GM18951 (cell line): Measurements from ENCODE around the gene SULT1A3.
"Not testable (repeated sequence)": the region's sequence is repeated elsewhere in the genome, so short reads cannot be mapped to it uniquely, and the experiment has no call there.

ENCODE experiments used
- POLR2A ChIP-seq: IDR thresholded peaks from 4 replicates; pipeline ENCODE4 v1.6.1; 2011; ENCODE audit warnings: mild to moderate bottlenecking; ENCODE audit not compliant: insufficient read length, insufficient read depth; ENCODE audit errors: extremely low read depth
- in situ Hi-C: fragments of 300-500 bp; cut with MboI; formaldehyde crosslinking; loops from one replicate; pipeline ENCODE4 v1.12.0; 2022; ENCODE audit warnings: low sequenced_read_pairs, mixed read lengths, inconsistent platforms; ENCODE audit not compliant: unreplicated experiment

The SULT1A3 gene

DNA sequence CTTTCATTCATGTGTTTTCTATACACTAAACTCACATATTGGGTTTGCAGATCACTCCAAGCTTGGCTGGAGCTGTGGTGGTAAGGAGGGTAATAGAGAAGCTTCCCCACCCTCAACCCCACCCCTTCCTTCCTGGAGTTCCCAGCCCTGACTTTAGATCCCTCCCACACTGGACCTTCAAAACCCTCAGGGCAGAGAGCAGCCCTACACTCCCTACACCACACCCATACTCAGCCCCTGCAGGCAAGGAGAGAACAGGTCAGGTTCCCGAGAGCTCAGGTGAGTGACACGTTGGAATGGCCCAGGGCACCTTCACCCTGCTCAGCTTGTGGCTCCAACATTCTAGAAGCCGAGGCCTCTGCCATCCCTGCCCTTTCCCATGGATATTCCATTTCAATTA, at the start of gene SULT1A3:
Gene SULT1A3 (plus strand): TSS at position 207 of the 400 bp plus-strand sequence. CDS start 1,474 bp downstream, outside the sequence.
- in situ Hi-C loops = not testable (repeated sequence)

- no peak for TF ChIP-seq POLR2A
Measured at GRCh38 chr16:30151091-30151490, 48.0 kb upstream of the SULT1A3 start.

GRCh38 chr16:30152517-30152916, 46.5 kb upstream of the SULT1A3 start:
- in situ Hi-C loops = no loop called here
- no peak for TF ChIP-seq POLR2A

More at GRCh38 chr16:30151091-30151490, 48.0 kb upstream of the SULT1A3 start:
- in situ Hi-C loops = no loop called here

- TF ChIP-seq POLR2A = no peak
- in situ Hi-C loops = no loop called here
Measured at GRCh38 chr16:30155188-30155587, 43.9 kb upstream of the SULT1A3 start.

GRCh38 chr16:30157214-30157613, 41.8 kb upstream of the SULT1A3 start:
- TF ChIP-seq POLR2A = no peak
- in situ Hi-C loops = no loop called here

DNA sequence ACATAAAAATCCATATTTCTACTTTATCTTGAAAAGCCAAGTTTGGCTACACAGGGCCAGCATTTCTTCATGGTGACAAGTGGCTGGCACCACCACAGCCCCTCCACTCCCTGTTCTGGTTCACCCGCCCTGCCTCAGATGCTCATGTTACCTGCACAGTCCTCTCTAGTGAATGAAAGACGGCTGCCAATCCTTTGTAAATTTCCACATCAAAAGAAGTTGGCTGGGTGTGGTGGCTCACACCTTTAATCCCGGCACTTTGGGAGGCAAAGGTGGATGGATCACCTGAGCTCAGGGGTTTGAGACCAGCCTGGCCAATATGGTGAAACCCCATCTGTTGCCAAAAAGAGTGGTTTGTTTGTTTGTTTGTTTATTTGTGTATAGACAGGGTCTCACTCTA, 35.5 kb upstream of the SULT1A3 start:
- in situ Hi-C loops = no loop called here
- no peak for TF ChIP-seq POLR2A

DNA sequence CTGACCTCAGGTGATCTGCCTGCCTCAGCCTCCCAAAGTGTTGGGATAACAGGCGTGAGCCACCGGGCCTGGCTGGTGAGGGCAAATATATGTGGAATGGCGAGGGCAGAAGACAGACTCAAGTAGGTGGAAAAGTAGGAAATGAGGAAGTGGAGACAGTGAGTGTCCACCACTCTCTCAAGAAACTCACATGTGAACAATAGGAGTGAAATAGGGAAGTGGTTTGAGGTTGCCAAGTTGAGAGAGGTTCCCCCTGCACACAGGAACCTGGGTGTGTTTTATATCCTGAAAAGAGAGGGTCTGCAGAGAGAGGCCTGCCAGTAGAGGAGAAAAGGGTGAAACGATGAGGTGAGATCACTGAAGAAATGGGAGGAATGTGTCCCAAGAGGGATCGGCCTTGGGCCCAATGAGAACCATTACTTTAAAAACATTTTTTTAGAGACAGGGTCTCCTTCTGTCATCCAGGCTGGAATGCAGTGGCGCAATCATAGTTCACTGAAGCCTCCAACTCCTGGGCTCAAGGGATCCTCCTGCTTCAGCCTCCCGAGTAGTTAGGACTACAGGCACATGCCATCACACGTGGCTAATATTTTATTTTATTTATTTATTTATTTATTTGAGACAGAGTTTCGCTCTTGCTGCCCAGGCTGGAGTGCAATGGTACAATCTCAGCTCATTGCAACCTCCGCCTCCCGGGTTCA, 32.7 kb upstream of the SULT1A3 start:
- no peak for TF ChIP-seq POLR2A
- in situ Hi-C loops = no loop called here

GRCh38 chr16:30168746-30169145, 30.3 kb upstream of the SULT1A3 start:
- in situ Hi-C loops = not testable (repeated sequence)

DNA sequence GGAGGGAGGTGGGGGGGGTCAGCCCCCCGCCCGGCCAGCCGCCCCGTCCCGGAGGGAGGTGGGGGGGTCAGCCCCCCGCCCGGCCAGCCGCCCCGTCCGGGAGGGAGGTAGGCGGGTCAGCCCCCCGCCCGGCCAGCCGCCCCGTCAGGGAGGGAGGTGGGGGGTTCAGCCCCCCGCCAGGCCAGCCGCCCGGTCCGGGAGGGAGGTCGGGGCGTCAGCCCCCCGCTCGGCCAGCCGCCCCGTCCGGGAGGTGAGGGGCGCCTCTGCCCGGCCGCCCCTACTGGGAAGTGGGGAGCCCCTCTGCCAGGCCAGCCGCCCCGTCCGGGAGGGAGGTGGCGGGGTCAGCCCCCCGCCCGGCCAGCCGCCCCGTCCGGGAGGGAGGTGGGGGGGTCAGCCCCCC, 29.6 kb upstream of the SULT1A3 start:
- in situ Hi-C loops = not testable (repeated sequence)

DNA sequence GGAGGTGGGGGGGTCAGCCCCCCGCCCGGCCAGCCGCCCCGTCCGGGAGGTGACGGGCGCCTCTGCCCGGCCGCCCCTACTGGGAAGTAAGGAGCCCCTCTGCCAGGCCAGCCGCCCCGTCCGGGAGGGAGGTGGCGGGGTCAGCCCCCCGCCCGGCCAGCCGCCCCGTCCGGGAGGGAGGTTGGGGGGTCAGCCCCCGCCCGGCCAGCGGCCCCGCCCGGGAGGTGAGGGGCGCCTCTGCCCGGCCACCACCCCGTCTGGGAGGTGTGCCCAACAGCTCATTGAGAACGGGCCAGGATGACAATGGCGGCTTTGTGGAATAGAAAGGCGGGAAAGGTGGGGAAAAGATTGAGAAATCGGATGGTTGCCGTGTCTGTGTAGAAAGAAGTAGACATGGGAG, 28.9 kb upstream of the SULT1A3 start:
- in situ Hi-C loops = not testable (repeated sequence)

DNA sequence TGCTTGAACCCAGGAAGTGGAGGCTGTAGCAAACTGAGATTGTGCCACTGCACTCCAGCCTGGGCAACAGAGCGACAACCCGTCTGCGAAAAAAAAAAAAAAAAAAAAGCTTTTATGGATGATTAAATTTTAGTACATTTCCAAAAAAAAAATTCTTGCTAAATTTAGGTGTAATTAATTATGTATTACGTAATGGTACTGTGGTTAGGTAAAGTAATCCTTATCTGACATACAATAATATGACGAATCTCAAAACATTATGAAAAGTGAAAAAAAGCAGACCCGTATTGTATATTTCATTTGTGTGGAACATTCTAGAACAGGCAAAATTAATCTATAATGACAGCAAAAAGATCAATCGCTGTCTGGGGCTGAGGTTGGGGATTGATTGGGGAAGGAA, 26.0 kb upstream of the SULT1A3 start:
- in situ Hi-C loops = no loop called here
- TF ChIP-seq POLR2A = no peak

- in situ Hi-C loops = not testable (repeated sequence)
Measured at GRCh38 chr16:30176876-30177275, 22.2 kb upstream of the SULT1A3 start.

DNA sequence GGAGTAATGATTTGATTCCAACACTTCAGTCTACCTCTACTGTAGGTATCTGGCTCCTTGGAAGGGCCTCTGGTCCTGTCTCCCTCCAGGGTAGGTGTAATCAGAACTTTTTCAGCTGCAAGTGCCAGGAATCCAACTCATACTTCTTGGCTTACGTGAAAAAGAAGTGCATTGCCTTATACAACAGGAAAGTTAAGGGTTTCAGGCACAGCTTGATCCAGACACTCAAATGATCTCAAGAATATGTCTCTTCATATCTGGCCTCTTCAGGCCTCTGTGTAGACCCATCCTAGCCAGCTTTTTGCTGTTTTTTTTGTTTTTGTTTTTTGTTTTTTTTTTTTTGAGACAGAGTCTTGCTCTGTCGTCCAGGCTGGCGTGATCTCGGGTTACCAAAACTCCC, 19.9 kb upstream of the SULT1A3 start:
- TF ChIP-seq POLR2A = no peak
- in situ Hi-C loops = no loop called here

GRCh38 chr16:30179931-30180330, 19.1 kb upstream of the SULT1A3 start:
- no peak for TF ChIP-seq POLR2A
- in situ Hi-C loops = no loop called here

- in situ Hi-C loops = no loop called here
- TF ChIP-seq POLR2A = no peak
Measured at GRCh38 chr16:30180741-30181140, 18.3 kb upstream of the SULT1A3 start.
